ENCODE results near the gene ELOF1.

GRCh38 chr19:11538232-11539036 is 20.6 kb downstream of the ELOF1 start, which contains the start of gene CNN1:
- TF ChIP-seq CTCF (conservative IDR thresholded peaks at IDR 0.05) (no peak), EZH2 (IDR thresholded peaks at IDR 0.05; ENCODE audit: low read depth) (no peak)
